Vagina (tissue), 2 donors: ENCODE results near the gene DRP2.

Experiments
- CTCF ChIP-seq, 3 experiments: fragments of 450-650 bp in 2 of 3; fragments of 200-600 bp in 1 of 3; sonication (generic) in 1 of 3; IDR thresholded peaks; one replicate each; pipeline ENCODE4 v1.5.1; 2017 to 2019; ENCODE audit warnings: antibody characterized with exemption in 3 of 3, mild to moderate bottlenecking in 2 of 3, moderate library complexity in 2 of 3
- POLR2A ChIP-seq, 2 donors: fragments of 450-650 bp; IDR thresholded peaks; one replicate each; pipeline ENCODE4 v1.6.1; 2017; ENCODE audit warnings: antibody characterized with exemption in 2 of 2, mild to moderate bottlenecking in 2 of 2, moderate library complexity in 2 of 2
- POLR2AphosphoS5 ChIP-seq, 2 donors: sonication (generic); formaldehyde crosslinking; IDR thresholded peaks; one replicate each; pipeline ENCODE4 v1.9.0; 2017; ENCODE audit warnings: antibody characterized with exemption in 2 of 2, mild to moderate bottlenecking in 2 of 2, low read depth in 1 of 2; ENCODE audit not compliant: insufficient read depth in 1 of 2

GRCh38 chrX:101287402-101287801 lies 67.8 kb downstream of the DRP2 start:
- no peak for TF ChIP-seq POLR2A (IDR thresholded peaks at IDR 0.05)
- peak in 2 of 3 experiments; percentile 21 to 32 for TF ChIP-seq CTCF (IDR thresholded peaks at IDR 0.05)
- no peak for TF ChIP-seq POLR2AphosphoS5 (IDR thresholded peaks at IDR 0.05; ENCODE audit: insufficient read depth in 1 of 2, low read depth in 1 of 2)
